ENCODE data around the gene IL6ST.
"Not testable (repeated sequence)": the region's sequence is repeated elsewhere in the genome, so short reads cannot be mapped to it uniquely, and the experiment has no call there.

IL6ST gene

GRCh38 chr5:55988979-55989638, 5.7 kb downstream of the IL6ST start:
- Histone ChIP-seq H3K4me3 (ENCODE audit: low read depth, low read length) (no peak overlapping the region), H3K36me3 (ENCODE audit: control insufficient read depth in 2 of 2, insufficient read depth in 1 of 2, low read length in 2 of 2) (no peaks in the 10 kb centered on the region; a peak in 1 of 3 replicates), H3K4me1 (ENCODE audit: control insufficient read depth, insufficient read depth, low read length) (peaks cover 15% of the 10 kb centered on the region), H3K9me3 (ENCODE audit: control insufficient read depth, insufficient read depth, low read depth, low read length) (no peaks in the 10 kb centered on the region), H3K27ac (ENCODE audit: extremely low read depth, low read depth, low read length) (no peak overlapping the region)
- 0 out of 2 replicates have a peak, but pooled peaks have one; percentile 38 for TF ChIP-seq ZNF362 (tag by site-specific recombination; IDR thresholded peaks at IDR 0.05)
- no peak for TF ChIP-seq SP3 (tag by site-specific recombination; IDR thresholded peaks at IDR 0.05)
- 0 out of 2 replicates have a peak, but pooled peaks have one; percentile 28 for TF ChIP-seq FEZF1 (tag by site-specific recombination; IDR thresholded peaks at IDR 0.05)
- ChIA-PET CTCF (interaction anchor here (0.5 to 0.8 kb wide), 3 partner anchors 18 to 212 kb away, joined by 3 to 5 read pairs (median 3); no protein-coding TSS in a partner anchor), POLR2A (no interaction called here)

GRCh38 chr5:55988428-55988827, 6.3 kb downstream of the IL6ST start:
- H3K4me3 ChIP-seq (ENCODE audit: low read depth, low read length); POLR2A ChIA-PET; H3K9me3 ChIP-seq (ENCODE audit: control insufficient read depth, insufficient read depth, low read depth, low read length); H3K36me3 ChIP-seq (ENCODE audit: control insufficient read depth in 2 of 2, insufficient read depth in 1 of 2, low read length in 2 of 2); H3K27ac ChIP-seq (ENCODE audit: extremely low read depth, low read depth, low read length): not testable (repeated sequence)
- H3K4me1 ChIP-seq (ENCODE audit: control insufficient read depth, insufficient read depth, low read length): peaks cover 12% of the 10 kb centered on the region
- CTCF ChIA-PET: interaction anchor here (0.8 kb wide), 1 partner anchor 213 kb away, joined by 5 read pairs; no protein-coding TSS in a partner anchor

- Histone ChIP-seq H3K4me3 (ENCODE audit: low read depth, low read length) (no peak overlapping the region), H3K9me3 (ENCODE audit: control insufficient read depth, insufficient read depth, low read depth, low read length) (no peaks in the 10 kb centered on the region), H3K27ac (ENCODE audit: extremely low read depth, low read depth, low read length) (no peak overlapping the region), H3K4me1 (ENCODE audit: control insufficient read depth, insufficient read depth, low read length) (no peaks in the 10 kb centered on the region), H3K36me3 (ENCODE audit: control insufficient read depth in 2 of 2, insufficient read depth in 1 of 2, low read length in 2 of 2) (no peaks in the 10 kb centered on the region; a peak in 1 of 3 replicates)
- TF ChIP-seq REPIN1 (tag by site-specific recombination; IDR thresholded peaks at IDR 0.05; ENCODE audit: low read depth) (no peak), ZNF302 (tag by site-specific recombination; IDR thresholded peaks at IDR 0.05; ENCODE audit: low read depth) (no peak), SCRT2 (tag by site-specific recombination; IDR thresholded peaks at IDR 0.05) (no peak), PRDM10 (tag by site-specific recombination; IDR thresholded peaks at IDR 0.05) (no peak)
- POLR2A ChIA-PET: no interaction called here
- CTCF ChIA-PET: interaction anchor here (0.6 to 1.2 kb wide), 3 partner anchors 50 to 1142 kb away, joined by 3 read pairs; no protein-coding TSS in a partner anchor
Measured at GRCh38 chr5:55986931-55987330, 7.8 kb downstream of the IL6ST start.

- Histone ChIP-seq H3K9me3 (ENCODE audit: control insufficient read depth, insufficient read depth, low read depth, low read length) (no peaks in the 10 kb centered on the region), H3K36me3 (ENCODE audit: control insufficient read depth in 2 of 2, insufficient read depth in 1 of 2, low read length in 2 of 2) (peaks cover 0 to 4% of the 10 kb centered on the region in 2 experiments; a peak in 2 of 3 replicates), H3K4me1 (ENCODE audit: control insufficient read depth, insufficient read depth, low read length) (no peaks in the 10 kb centered on the region), H3K27ac (ENCODE audit: extremely low read depth, low read depth, low read length) (no peak overlapping the region), H3K4me3 (ENCODE audit: low read depth, low read length) (no peak overlapping the region)
- POLR2A ChIA-PET: interaction anchor here (1.5 kb wide), 1 partner anchor 10 kb away, joined by 7 read pairs; the partner anchor contains the start of gene IL6ST
- CTCF ChIA-PET: interaction anchor here (0.6 kb wide), 1 partner anchor 216 kb away, joined by 3 read pairs; no protein-coding TSS in a partner anchor
- TF ChIP-seq ZNF585B (tag by site-specific recombination; IDR thresholded peaks at IDR 0.05) (no peak), ZNF148 (tag by site-specific recombination; IDR thresholded peaks at IDR 0.05; ENCODE audit: borderline replicate concordance) (no peak), HIC1 (tag by site-specific recombination; IDR thresholded peaks at IDR 0.05) (no peak), ZNF776 (tag by site-specific recombination; IDR thresholded peaks at IDR 0.05; ENCODE audit: borderline replicate concordance) (no peak), ZNF677 (tag by site-specific recombination; IDR thresholded peaks at IDR 0.05) (no peak), PATZ1 (tag by site-specific recombination; IDR thresholded peaks at IDR 0.05) (no peak)
Measured at GRCh38 chr5:55985181-55985580, 9.6 kb downstream of the IL6ST start.

All from HEK293 (cell line).